ENCODE data around the gene TMOD1.

DNA sequence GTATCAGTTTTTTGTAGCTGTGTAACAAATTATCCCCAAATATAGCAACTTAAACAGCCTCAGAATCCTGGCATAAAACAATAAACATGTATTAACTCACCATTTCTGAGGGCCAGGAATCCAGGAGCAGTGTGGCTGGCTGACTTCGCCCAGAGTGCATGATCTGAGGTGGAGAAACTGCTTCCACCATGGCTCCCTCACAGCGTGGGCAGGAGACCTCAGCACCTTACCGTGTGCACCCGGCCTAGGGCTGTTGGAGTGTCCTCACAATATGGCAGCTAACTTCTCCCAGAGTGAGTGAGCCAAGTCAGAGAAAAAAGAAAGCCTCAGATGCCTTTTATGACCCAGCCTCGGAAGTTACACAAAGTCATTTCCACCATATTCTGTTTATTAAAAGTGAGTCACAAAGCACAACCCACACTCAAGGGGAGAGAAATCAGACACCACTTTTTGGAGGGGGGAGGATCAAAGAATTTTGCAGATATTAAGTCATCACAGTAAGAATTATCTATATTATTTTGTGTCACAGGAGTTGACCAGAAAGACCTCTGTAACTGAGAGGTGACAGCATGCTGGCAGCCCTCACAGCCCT, 72.1 kb downstream of the TMOD1 start:
- TF ChIP-seq, protein P1, sequence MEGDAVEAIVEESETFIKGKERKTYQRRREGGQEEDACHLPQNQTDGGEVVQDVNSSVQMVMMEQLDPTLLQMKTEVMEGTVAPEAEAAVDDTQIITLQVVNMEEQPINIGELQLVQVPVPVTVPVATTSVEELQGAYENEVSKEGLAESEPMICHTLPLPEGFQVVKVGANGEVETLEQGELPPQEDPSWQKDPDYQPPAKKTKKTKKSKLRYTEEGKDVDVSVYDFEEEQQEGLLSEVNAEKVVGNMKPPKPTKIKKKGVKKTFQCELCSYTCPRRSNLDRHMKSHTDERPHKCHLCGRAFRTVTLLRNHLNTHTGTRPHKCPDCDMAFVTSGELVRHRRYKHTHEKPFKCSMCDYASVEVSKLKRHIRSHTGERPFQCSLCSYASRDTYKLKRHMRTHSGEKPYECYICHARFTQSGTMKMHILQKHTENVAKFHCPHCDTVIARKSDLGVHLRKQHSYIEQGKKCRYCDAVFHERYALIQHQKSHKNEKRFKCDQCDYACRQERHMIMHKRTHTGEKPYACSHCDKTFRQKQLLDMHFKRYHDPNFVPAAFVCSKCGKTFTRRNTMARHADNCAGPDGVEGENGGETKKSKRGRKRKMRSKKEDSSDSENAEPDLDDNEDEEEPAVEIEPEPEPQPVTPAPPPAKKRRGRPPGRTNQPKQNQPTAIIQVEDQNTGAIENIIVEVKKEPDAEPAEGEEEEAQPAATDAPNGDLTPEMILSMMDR (IDR thresholded peaks at IDR 0.05), result no peak
- no peak for TF ChIP-seq POLR2A (IDR thresholded peaks at IDR 0.05)

Measured in testis (tissue), 2 donors.